ENCODE measurements around the gene RADIL.

- TF ChIP-seq CTCF (IDR thresholded peaks at IDR 0.05), result no peak
- TF ChIP-seq POLR2A (IDR thresholded peaks at IDR 0.05), result no peak
Measured at GRCh38 chr7:4824120-4824775, 59.3 kb downstream of the RADIL start.

All from lower leg skin (tissue), 3 donors.